B cell (primary cell): Measurements from ENCODE around the gene HDAC9. TPM values are rescaled to one million over a fixed set of nuclear protein-coding genes. Genes with fewer than 3 reads are reported as not detected.

Experiments
- ATAC-seq: fragments of 200-7000 bp; cut with Tn5 transposase; one replicate; pipeline ENCODE4 v1.10.0; 2021; ENCODE audit warnings: low read depth, mild to moderate bottlenecking, moderate number of reproducible peaks, moderate library complexity
- CTCF ChIA-PET: fragments of 350-600 bp; sonication (Branson Sonifier 250); formaldehyde crosslinking; loops from one replicate; lab custom pipeline; 2021; ENCODE audit warnings: antibody characterized with exemption, inconsistent platforms; lab: Charles Lee
- POLR2A ChIA-PET: fragments of 350-600 bp; sonication (Branson Sonifier 250); formaldehyde crosslinking; loops from one replicate; lab custom pipeline; 2021; ENCODE audit warnings: antibody characterized with exemption; lab: Charles Lee
- DNase-seq: peaks from one replicate; pipeline ENCODE4 v3.0.0; 2013
- H2AFZ ChIP-seq: 2 replicates; pipeline ENCODE4 v1.6.1; 2012; ENCODE audit warnings: mild to moderate bottlenecking, low read depth, low read length; ENCODE audit not compliant: insufficient read depth, poor library complexity, severe bottlenecking
- H3K27ac ChIP-seq, 2 donors: 1 replicate in 1 of 2; 2 replicates in 1 of 2; pipeline ENCODE4 v1.5.1; 2012 to 2013; ENCODE audit warnings: low read length in 2 of 2, mild to moderate bottlenecking in 2 of 2, moderate library complexity in 1 of 2
- H3K27me3 ChIP-seq, 4 experiments: fragments of 200-600 bp in 1 of 4; sonication (generic) in 1 of 4; replicated peaks in 1 of 4; 1 replicate in 2 of 4; 2 replicates in 2 of 4; pipeline versions ENCODE4 v1.6.1 to v1.7.0; 2013 to 2016; ENCODE audit warnings: low read length in 3 of 4, mild to moderate bottlenecking in 2 of 4, mixed read lengths in 1 of 4, moderate library complexity in 1 of 4; ENCODE audit not compliant: insufficient read depth in 4 of 4, control insufficient read depth in 3 of 4; ENCODE audit errors: control extremely low read depth in 1 of 4
- H3K36me3 ChIP-seq, 2 experiments: replicated peaks in 1 of 2; 1 replicate in 1 of 2; 2 replicates in 1 of 2; pipeline versions ENCODE4 v1.6.1 to v1.7.1; 2013; ENCODE audit warnings: low read length in 1 of 2; ENCODE audit not compliant: insufficient read depth in 2 of 2, control insufficient read depth in 1 of 2; ENCODE audit errors: control extremely low read depth in 1 of 2, extremely low read depth in 1 of 2
- H3K4me1 ChIP-seq, 2 donors: fragments of 200-600 bp in 1 of 2; sonication (generic) in 1 of 2; 1 replicate in 1 of 2; 2 replicates in 1 of 2; pipeline versions ENCODE4 v1.5.1 to v1.6.1; 2013 to 2017; ENCODE audit warnings: low read length in 2 of 2; ENCODE audit not compliant: control insufficient read depth in 2 of 2, insufficient read depth in 2 of 2
- H3K4me2 ChIP-seq: replicated peaks from 2 replicates; pipeline ENCODE3; 2012; ENCODE audit warnings: mild to moderate bottlenecking, low read depth, low read length; ENCODE audit not compliant: poor library complexity, severe bottlenecking
- H3K4me3 ChIP-seq, 5 experiments: fragments of 200-600 bp in 1 of 5; sonication (generic) in 1 of 5; 1 replicate in 3 of 5; 2 replicates in 2 of 5; pipeline versions ENCODE4 v1.5.1 to v1.7.0; 2011 to 2016; ENCODE audit warnings: low read length in 4 of 5, mild to moderate bottlenecking in 4 of 5, low read depth in 2 of 5, control low read depth in 1 of 5, moderate library complexity in 1 of 5; ENCODE audit not compliant: insufficient read depth in 1 of 5; ENCODE audit errors: control extremely low read depth in 1 of 5, extremely low read depth in 1 of 5
- H3K79me2 ChIP-seq: fragments of 200-600 bp; sonication (generic); one replicate; pipeline ENCODE4 v1.6.0; 2016; ENCODE audit warnings: low read length; ENCODE audit not compliant: control insufficient read depth, insufficient read depth
- H3K9ac ChIP-seq: fragments of 200-600 bp; sonication (generic); 2 replicates; pipeline ENCODE4 v1.6.1; 2017; ENCODE audit warnings: mild to moderate bottlenecking, low read length, moderate library complexity
- H3K9me3 ChIP-seq, 3 donors: one replicate each; pipeline versions ENCODE4 v1.6.1 to v1.7.1; 2013; ENCODE audit warnings: low read length in 2 of 3; ENCODE audit not compliant: control insufficient read depth in 2 of 3, insufficient read depth in 1 of 3; ENCODE audit errors: control extremely low read depth in 1 of 3
- H4K20me1 ChIP-seq: 2 replicates; pipeline ENCODE4 v1.6.0; 2012; ENCODE audit warnings: mild to moderate bottlenecking, low read length; ENCODE audit not compliant: insufficient read depth, control insufficient read depth, poor library complexity, severe bottlenecking
- H3K27ac Mint-ChIP-seq: one replicate; pipeline ENCODE4 v1.8.0; 2021; ENCODE audit warnings: mixed read lengths
- H3K27me3 Mint-ChIP-seq: one replicate; pipeline ENCODE4 v1.8.0; 2021; ENCODE audit warnings: mixed read lengths
- H3K4me1 Mint-ChIP-seq: one replicate; pipeline ENCODE4 v1.8.0; 2021; ENCODE audit warnings: mixed read lengths
- H3K4me3 Mint-ChIP-seq: one replicate; pipeline ENCODE4 v1.8.0; 2021; ENCODE audit warnings: mixed read lengths
- H3K9me3 Mint-ChIP-seq: one replicate; pipeline ENCODE4 v1.8.0; 2022; ENCODE audit warnings: mixed read lengths; ENCODE audit not compliant: insufficient read depth
- CTCF ChIP-seq: fragments of 200-600 bp; IDR thresholded peaks from one replicate; pipeline ENCODE4 v1.8.0; 2022; ENCODE audit warnings: antibody characterized with exemption, mild to moderate bottlenecking
- EZH2 ChIP-seq: IDR thresholded peaks from 2 replicates; pipeline ENCODE4 v1.6.1; 2012; ENCODE audit warnings: borderline replicate concordance, low read depth, mild to moderate bottlenecking, moderate library complexity, low read length; ENCODE audit not compliant: insufficient read depth, poor library complexity, severe bottlenecking
- WGBS: methylation state at CpG from one replicate; pipeline ENCODE4 v1.1.5; 2013; ENCODE audit warnings: missing lambda C conversion rate; ENCODE audit not compliant: insufficient coverage; 5-methylcytosine and 5-hydroxymethylcytosine counted together
- intact Hi-C: fragments of 100-400 bp; cut with micrococcal nuclease; formaldehyde crosslinking; loops from one replicate; pipeline ENCODE4 v1.10.0; 2022
- polyA plus RNA-seq: library from polyadenylated mRNA; depleted of rRNA; stranded (reverse); fragments of >200 nt; gene quantifications from 2 replicates; pipeline ENCODE4 v1.2.3, GENCODE V29; 2012
- total RNA-seq, 2 donors: library from RNA; stranded (reverse); fragments of 120-200 nt in 1 of 2; gene quantifications; 1 replicate in 1 of 2; 2 replicates in 1 of 2; pipeline versions ENCODE4 v1.2.3 to v1.2.4, GENCODE V29; 2013 to 2022

HDAC9 gene
- total and polyA plus RNA-seq, 2 donors (not counting 1 experiment from before 2014, with no cell fraction given), result 49.1 to 64.8 TPM

GRCh38 chr7:18509481-18509880 lies 13.9 kb downstream of the HDAC9 start:
- peak overlapping the region in 2 of 5 experiments; percentile 3 to 65 for H3K4me3 ChIP-seq
- no peaks in the 10 kb centered on the region for H3K9me3 ChIP-seq
- DNase-seq (no peak), ATAC-seq (no peak)
- H3K4me1 ChIP-seq, result peaks cover 46 to 68% of the 10 kb centered on the region in 2 donors
- peak overlapping the region; percentile 75 for H3K9ac ChIP-seq
- TF ChIP-seq CTCF (no peak), EZH2 (no peak)
- Mint-ChIP-seq H3K9me3 (no peaks in the 10 kb centered on the region), H3K27me3 (no peaks in the 10 kb centered on the region), H3K4me3 (peak overlapping the region; percentile 93), H3K27ac (peak overlapping the region; percentile 99), H3K4me1 (peaks cover 73% of the 10 kb centered on the region)
- WGBS, result no CpG with 5 or more reads among the region's 2 CpGs
- H3K36me3 ChIP-seq, result no peaks in the 10 kb centered on the region
- no peaks in the 10 kb centered on the region for H3K27me3 ChIP-seq
- ChIA-PET CTCF (interaction anchor here (0.9 to 5.8 kb wide), 8 partner anchors 10 to 157 kb away, joined by 3 to 42 read pairs (median 7); partner anchors contain the start of gene HDAC9), POLR2A (interaction anchor here (0.6 to 2.7 kb wide), 5 partner anchors 9 to 572 kb away, joined by 4 to 13 read pairs (median 4); partner anchors contain the start of gene HDAC9)
- H3K79me2 ChIP-seq, result peaks cover 98% of the 10 kb centered on the region
- H3K27ac ChIP-seq, result peak overlapping the region; percentile 91 to 96
- H4K20me1 ChIP-seq, result no peaks in the 10 kb centered on the region
- intact Hi-C loops, result loop anchor here (1.0 to 10.0 kb wide), 4 partner anchors 11 to 1755 kb away; partner anchors contain the start of gene TSPAN13
- no peak overlapping the region for H2AFZ ChIP-seq
- peak overlapping the region; percentile 79 for H3K4me2 ChIP-seq

GRCh38 chr7:18511351-18512140 lies 16.0 kb downstream of the HDAC9 start:
- no peak overlapping the region for H3K4me3 Mint-ChIP-seq
- WGBS, result 86% methylated on average over 1 of the region's 4 CpGs
- Histone ChIP-seq H3K4me2 (no peak overlapping the region), H4K20me1 (no peaks in the 10 kb centered on the region), H3K4me1 (peaks cover 28 to 48% of the 10 kb centered on the region in 2 donors), H3K9me3 (no peaks in the 10 kb centered on the region), H3K27me3 (no peaks in the 10 kb centered on the region), H2AFZ (no peak overlapping the region), H3K4me3 (no peak overlapping the region), H3K36me3 (no peaks in the 10 kb centered on the region), H3K79me2 (peaks cover 98% of the 10 kb centered on the region), H3K27ac (no peak overlapping the region), H3K9ac (no peak overlapping the region)
- DNase-seq, result no peak
- ChIA-PET CTCF (interaction anchor here (4.2 kb wide), 1 partner anchor 8 kb away, joined by 31 read pairs; no protein-coding TSS in a partner anchor), POLR2A (no interaction called here)
- intact Hi-C loops, result no loop called here
- no peak for ATAC-seq
- peaks cover 62% of the 10 kb centered on the region for H3K4me1 Mint-ChIP-seq
- no peaks in the 10 kb centered on the region for H3K27me3 Mint-ChIP-seq
- peak overlapping the region; percentile 32 for H3K27ac Mint-ChIP-seq
- TF ChIP-seq CTCF, result no peak
- TF ChIP-seq EZH2, result no peak
- H3K9me3 Mint-ChIP-seq, result no peaks in the 10 kb centered on the region
